ENCODE results near the gene CD52. TPM values are rescaled to one million over a fixed set of nuclear protein-coding genes. Genes with fewer than 3 reads are reported as not detected.

Gene CD52
- total and polyA plus RNA-seq, 2 of the 13 experiments (the other 11 are each of a cell fraction or from before 2014, with no cell fraction given), result 0.32 TPM; not detected in 1

GRCh38 chr1:26368486-26368885 lies 50.7 kb downstream of the CD52 start:
- H3K9me3 ChIP-seq (ENCODE audit: low read length), result no peaks in the 10 kb centered on the region
- peaks cover 21% of the 10 kb centered on the region for H3K4me1 ChIP-seq (ENCODE audit: insufficient read depth, low read length)
- no TSS peak for BruUV-seq (replicated peaks)
- no peaks in the 10 kb centered on the region for H3K79me2 ChIP-seq (ENCODE audit: insufficient read depth, low read length)
- DNase-seq (ENCODE audit: low spot score), result no peak
- CTCF ChIA-PET (ENCODE audit: low intra/inter-chr PET ratio, low total read pairs), result no interaction called here
- intact Hi-C loops (cut with micrococcal nuclease; ENCODE audit: unreplicated experiment), result no loop called here
- no peak overlapping the region for H3K9ac ChIP-seq (ENCODE audit: insufficient read depth, low read depth, low read length)
- TF ChIP-seq ZNF83 (CRISPR knock-in tag; IDR thresholded peaks at IDR 0.05; ENCODE audit: borderline replicate concordance), result no peak
- peak; percentile 49; the same call in 1 of the 2 replicates for TF ChIP-seq ZNF629 (CRISPR knock-in tag; conservative IDR thresholded peaks at IDR 0.05)
- no peaks in the 10 kb centered on the region for H4K20me1 ChIP-seq (ENCODE audit: insufficient read depth, low read length)
- no peak overlapping the region for H3K4me3 ChIP-seq (replicated peaks in 1 of 3; ENCODE audit: insufficient read depth in 1 of 3, low read depth in 2 of 3, low read length in 3 of 3)
- no peak overlapping the region for H3K4me2 ChIP-seq (ENCODE audit: low read depth, low read length)
- H3K36me3 ChIP-seq (replicated peaks in 1 of 2; ENCODE audit: control insufficient read depth in 1 of 2, insufficient read depth in 2 of 2, low read length in 2 of 2), result no peaks in the 10 kb centered on the region; a peak in 1 of 5 replicates
- no peak for FAIRE-seq
- POLR2A ChIA-PET, result no interaction called here
- H3K27me3 ChIP-seq (ENCODE audit: control insufficient read depth in 1 of 2, insufficient read depth in 2 of 2, low read length in 2 of 2), result peaks cover 3 to 7% of the 10 kb centered on the region in 2 experiments; a peak in 2 of 5 replicates
- no peak overlapping the region for H3K27ac ChIP-seq (ENCODE audit: extremely low read length, insufficient read depth, low read length)
- ATAC-seq, result no peak
- in situ Hi-C loops (cut with HindIII; ENCODE audit: extremely low pct_ligation_motif_present, low pct_unique_long_range_greater_than_20kb), result no loop called here
- 65% methylated on average over 3 of the region's 3 CpGs for WGBS (ENCODE audit: low lambda C conversion rate)
- no peak overlapping the region for H2AFZ ChIP-seq (ENCODE audit: low read length)

Other genes starting within 250 kb of the CD52 start
- 4.6 and 5.8 TPM in 2 replicates for gene PDIK1L, start 206.1 kb upstream of the CD52 start, total RNA-seq (2016; rRNA removed; fragmentation: Illumina TruSeq; extraction: Trizol)
- gene PDIK1L, start 206.1 kb upstream of the CD52 start, polyA plus RNA-seq (2011; rRNA removed), result 1.2 and 1.9 TPM in 2 replicates
- not detected in 2 replicates for gene FAM110D, start 158.9 kb upstream of the CD52 start, total RNA-seq (2016; rRNA removed; fragmentation: Illumina TruSeq; extraction: Trizol)
- not detected in 2 replicates for gene FAM110D, start 158.9 kb upstream of the CD52 start, polyA plus RNA-seq (2011; rRNA removed)
- not detected in 2 replicates for gene C1orf232, start 149.0 kb upstream of the CD52 start, total RNA-seq (2016; rRNA removed; fragmentation: Illumina TruSeq; extraction: Trizol)
- gene C1orf232, start 149.0 kb upstream of the CD52 start, polyA plus RNA-seq (2011; rRNA removed), result not detected in 2 replicates
- 55.8 and 59.3 TPM in 2 replicates for gene ZNF593, start 148.1 kb upstream of the CD52 start, total RNA-seq (2016; rRNA removed; fragmentation: Illumina TruSeq; extraction: Trizol)
- gene ZNF593, start 148.1 kb upstream of the CD52 start, polyA plus RNA-seq (2011; rRNA removed), result 37.3 and 43.0 TPM in 2 replicates
- gene ZNF593OS, start 146.1 kb upstream of the CD52 start, total RNA-seq (2016; rRNA removed; fragmentation: Illumina TruSeq; extraction: Trizol), result not detected in 2 replicates
- gene ZNF593OS, start 146.1 kb upstream of the CD52 start, polyA plus RNA-seq (2011; rRNA removed), result not detected in 2 replicates
- gene CNKSR1, start 140.5 kb upstream of the CD52 start, total RNA-seq (2016; rRNA removed; fragmentation: Illumina TruSeq; extraction: Trizol), result 1.5 and 3.4 TPM in 2 replicates
- 8.9 and 9.7 TPM in 2 replicates for gene CNKSR1, start 140.5 kb upstream of the CD52 start, polyA plus RNA-seq (2011; rRNA removed)
- not detected in 2 replicates for gene CATSPER4, start 127.4 kb upstream of the CD52 start, total RNA-seq (2016; rRNA removed; fragmentation: Illumina TruSeq; extraction: Trizol)
- not detected in 2 replicates for gene CATSPER4, start 127.4 kb upstream of the CD52 start, polyA plus RNA-seq (2011; rRNA removed)
- gene CEP85, start 83.8 kb upstream of the CD52 start, total RNA-seq (2016; rRNA removed; fragmentation: Illumina TruSeq; extraction: Trizol), result 22.4 and 26.7 TPM in 2 replicates
- 16.1 and 16.9 TPM in 2 replicates for gene CEP85, start 83.8 kb upstream of the CD52 start, polyA plus RNA-seq (2011; rRNA removed)
- gene SH3BGRL3, start 37.9 kb upstream of the CD52 start, total RNA-seq (2016; rRNA removed; fragmentation: Illumina TruSeq; extraction: Trizol), result 12.2 and 13.4 TPM in 2 replicates
- gene SH3BGRL3, start 37.9 kb upstream of the CD52 start, polyA plus RNA-seq (2011; rRNA removed), result 11.4 and 11.5 TPM in 2 replicates
- gene UBXN11, start 11.3 kb upstream of the CD52 start, total RNA-seq (2016; rRNA removed; fragmentation: Illumina TruSeq; extraction: Trizol), result 3.2 and 9.3 TPM in 2 replicates
- 10.3 and 10.4 TPM in 2 replicates for gene UBXN11, start 11.3 kb upstream of the CD52 start, polyA plus RNA-seq (2011; rRNA removed)
- gene CRYBG2, start 36.2 kb downstream of the CD52 start, total RNA-seq (2016; rRNA removed; fragmentation: Illumina TruSeq; extraction: Trizol), result 0.39 and 1.3 TPM in 2 replicates
- gene CRYBG2, start 36.2 kb downstream of the CD52 start, polyA plus RNA-seq (2011; rRNA removed), result 2.9 and 4.7 TPM in 2 replicates
- not detected in 2 replicates for gene ZNF683, start 54.8 kb downstream of the CD52 start, total RNA-seq (2016; rRNA removed; fragmentation: Illumina TruSeq; extraction: Trizol)
- gene ZNF683, start 54.8 kb downstream of the CD52 start, polyA plus RNA-seq (2011; rRNA removed), result not detected in 2 replicates
- gene LIN28A, start 92.9 kb downstream of the CD52 start, total RNA-seq (2016; rRNA removed; fragmentation: Illumina TruSeq; extraction: Trizol), result 0.04 TPM in 1 of 2 replicates, not detected in the other
- gene LIN28A, start 92.9 kb downstream of the CD52 start, polyA plus RNA-seq (2011; rRNA removed), result 0.01 TPM in 1 of 2 replicates, not detected in the other
- gene DHDDS, start 114.4 kb downstream of the CD52 start, total RNA-seq (2016; rRNA removed; fragmentation: Illumina TruSeq; extraction: Trizol), result 26.5 and 28.3 TPM in 2 replicates
- gene DHDDS, start 114.4 kb downstream of the CD52 start, polyA plus RNA-seq (2011; rRNA removed), result 18.3 and 18.9 TPM in 2 replicates
- 343 and 366 TPM in 2 replicates for gene HMGN2, start 154.5 kb downstream of the CD52 start, total RNA-seq (2016; rRNA removed; fragmentation: Illumina TruSeq; extraction: Trizol)
- gene HMGN2, start 154.5 kb downstream of the CD52 start, polyA plus RNA-seq (2011; rRNA removed), result 40.5 and 63.4 TPM in 2 replicates
- 24.0 and 24.2 TPM in 2 replicates for gene RPS6KA1, start 211.8 kb downstream of the CD52 start, total RNA-seq (2016; rRNA removed; fragmentation: Illumina TruSeq; extraction: Trizol)
- 19.6 and 22.1 TPM in 2 replicates for gene RPS6KA1, start 211.8 kb downstream of the CD52 start, polyA plus RNA-seq (2011; rRNA removed)

All from HepG2 (cell line).